ENCODE data around the gene BMP8B.
"Not testable (repeated sequence)": the region's sequence is repeated elsewhere in the genome, so short reads cannot be mapped to it uniquely, and the experiment has no call there.

DNA sequence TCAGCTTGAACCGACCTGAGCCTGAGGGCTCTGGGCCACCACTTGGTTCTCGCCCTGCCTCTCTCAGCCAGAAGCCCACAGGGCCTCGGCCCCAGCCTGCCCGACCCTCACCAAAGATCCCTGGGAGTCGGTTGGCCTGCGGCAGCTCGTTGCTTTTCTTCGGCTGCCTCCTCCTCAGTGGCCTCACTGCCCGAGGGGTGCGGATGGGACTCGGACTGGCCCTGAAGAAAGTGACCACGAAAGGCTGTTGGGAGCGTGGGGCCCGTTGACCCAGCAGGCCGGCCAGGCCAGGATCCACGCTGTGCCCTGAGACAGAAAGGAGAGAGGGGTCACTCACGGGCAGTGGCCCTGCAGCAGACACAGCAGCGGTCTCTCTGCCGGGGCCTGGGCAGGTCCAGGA lies 24.2 kb downstream of the BMP8B start:
- TF ChIP-seq POLR2A (IDR thresholded peaks at IDR 0.05): not testable (repeated sequence)
- TF ChIP-seq, protein P1, sequence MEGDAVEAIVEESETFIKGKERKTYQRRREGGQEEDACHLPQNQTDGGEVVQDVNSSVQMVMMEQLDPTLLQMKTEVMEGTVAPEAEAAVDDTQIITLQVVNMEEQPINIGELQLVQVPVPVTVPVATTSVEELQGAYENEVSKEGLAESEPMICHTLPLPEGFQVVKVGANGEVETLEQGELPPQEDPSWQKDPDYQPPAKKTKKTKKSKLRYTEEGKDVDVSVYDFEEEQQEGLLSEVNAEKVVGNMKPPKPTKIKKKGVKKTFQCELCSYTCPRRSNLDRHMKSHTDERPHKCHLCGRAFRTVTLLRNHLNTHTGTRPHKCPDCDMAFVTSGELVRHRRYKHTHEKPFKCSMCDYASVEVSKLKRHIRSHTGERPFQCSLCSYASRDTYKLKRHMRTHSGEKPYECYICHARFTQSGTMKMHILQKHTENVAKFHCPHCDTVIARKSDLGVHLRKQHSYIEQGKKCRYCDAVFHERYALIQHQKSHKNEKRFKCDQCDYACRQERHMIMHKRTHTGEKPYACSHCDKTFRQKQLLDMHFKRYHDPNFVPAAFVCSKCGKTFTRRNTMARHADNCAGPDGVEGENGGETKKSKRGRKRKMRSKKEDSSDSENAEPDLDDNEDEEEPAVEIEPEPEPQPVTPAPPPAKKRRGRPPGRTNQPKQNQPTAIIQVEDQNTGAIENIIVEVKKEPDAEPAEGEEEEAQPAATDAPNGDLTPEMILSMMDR (IDR thresholded peaks at IDR 0.05): not testable (repeated sequence)
